Tibial artery (tissue), 4 donors: ENCODE results near the gene ALG12.
A peak's percentile ranks its signal among the peaks of the same experiment; 100 is the strongest.

ENCODE experiments used
- DNase-seq, 2 donors: peaks; one replicate each; pipeline ENCODE4 v3.0.0-alpha.2; 2019
- H3K27ac ChIP-seq, 2 donors: fragments of 200-600 bp; sonication (generic) in 1 of 2; 1 replicate in 1 of 2; 2 replicates in 1 of 2; pipeline ENCODE4 v1.5.1; 2018 to 2019; ENCODE audit warnings: mild to moderate bottlenecking in 1 of 2
- H3K27me3 ChIP-seq, 2 donors: fragments of 200-600 bp; sonication (generic) in 1 of 2; one replicate each; pipeline versions ENCODE4 v1.5.1 to v1.6.0; 2016 to 2019
- H3K36me3 ChIP-seq, 3 donors: fragments of 200-600 bp; sonication (generic) in 2 of 3; one replicate each; pipeline ENCODE4 v1.5.1; 2016 to 2019; ENCODE audit warnings: mild to moderate bottlenecking in 2 of 3
- H3K4me1 ChIP-seq, 4 donors: fragments of 200-600 bp; sonication (generic) in 2 of 4; 1 replicate in 3 of 4; 2 replicates in 1 of 4; pipeline ENCODE4 v1.5.1; 2016 to 2019
- H3K4me3 ChIP-seq, 2 donors: fragments of 200-600 bp; sonication (generic) in 1 of 2; 1 replicate in 1 of 2; 2 replicates in 1 of 2; pipeline ENCODE4 v1.5.1; 2018 to 2019; ENCODE audit warnings: mild to moderate bottlenecking in 2 of 2
- H3K9me3 ChIP-seq, 3 donors: fragments of 200-600 bp; sonication (generic) in 1 of 3; one replicate each; pipeline ENCODE4 v1.5.1; 2016 to 2019
- CTCF ChIP-seq, 2 experiments: fragments of 200-600 bp in 1 of 2; fragments of 450-650 bp in 1 of 2; IDR thresholded peaks; one replicate each; pipeline ENCODE4 v1.5.1; 2017 to 2019; ENCODE audit warnings: antibody characterized with exemption in 2 of 2, mild to moderate bottlenecking in 1 of 2, moderate library complexity in 1 of 2
- intact Hi-C: fragments of 100-400 bp; cut with DNase I; formaldehyde crosslinking; loops from one replicate; pipeline ENCODE4 v1.15.0; 2023; ENCODE audit warnings: low total_unique reads

ALG12 gene

DNA sequence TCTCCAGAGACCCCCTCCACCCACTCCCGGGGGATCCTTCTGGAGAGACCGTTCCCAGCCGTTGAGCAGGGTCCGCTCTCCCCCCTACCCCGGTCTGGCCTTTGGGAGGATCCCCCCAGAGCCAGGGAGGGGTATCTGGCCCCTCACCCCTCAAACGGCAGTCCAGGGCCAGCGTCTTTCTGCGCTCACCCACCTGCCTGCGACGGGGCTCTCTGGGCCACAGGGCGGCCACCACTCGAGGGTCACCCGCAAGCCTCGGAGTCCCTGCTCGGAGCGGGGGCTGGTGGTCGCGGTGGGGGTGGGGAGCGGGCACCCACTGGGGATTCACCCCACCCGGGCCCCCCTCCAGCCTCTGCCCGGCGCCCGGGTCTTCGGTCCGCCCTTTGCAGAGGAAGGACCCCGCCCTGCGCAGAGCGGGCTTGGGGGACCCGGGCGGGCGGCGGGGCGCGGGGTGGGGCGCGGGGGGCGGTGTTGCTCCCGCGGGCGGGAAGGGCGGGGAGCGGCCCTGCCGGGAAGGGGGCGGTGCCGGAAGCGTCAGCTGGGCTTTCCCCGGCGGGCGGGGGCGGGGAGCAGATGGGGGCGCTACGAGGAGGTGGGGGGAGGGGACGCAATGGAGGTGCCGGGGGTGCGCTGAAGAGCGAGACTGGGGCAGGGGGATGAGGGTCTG, 16.8 kb upstream of the ALG12 start:
- no peak for TF ChIP-seq CTCF (IDR thresholded peaks at IDR 0.05)
- H3K36me3 ChIP-seq: no peaks in the 10 kb centered on the region
- DNase-seq: peak; percentile 75 to 87
- intact Hi-C loops: loop anchor here (5.0 kb wide), 1 partner anchor 37 kb away; no protein-coding TSS in a partner anchor
- H3K9me3 ChIP-seq: no peaks in the 10 kb centered on the region
- H3K27me3 ChIP-seq: no peaks in the 10 kb centered on the region
- peak overlapping the region; percentile 55 to 63 for H3K4me3 ChIP-seq
- peak overlapping the region; percentile 83 to 90 for H3K27ac ChIP-seq
- H3K4me1 ChIP-seq: peaks cover 10 to 61% (median 48%) of the 10 kb centered on the region in 4 donors

- H3K27ac ChIP-seq: peak overlapping the region; percentile 83 to 90
- H3K27me3 ChIP-seq: peaks cover 0 to 1% of the 10 kb centered on the region in 2 donors
- peaks cover 10 to 68% (median 51%) of the 10 kb centered on the region in 4 donors for H3K4me1 ChIP-seq
- intact Hi-C loops: loop anchor here (5.0 kb wide), 1 partner anchor 38 kb away; no protein-coding TSS in a partner anchor
- no peak for TF ChIP-seq CTCF (IDR thresholded peaks at IDR 0.05)
- H3K4me3 ChIP-seq: peak overlapping the region; percentile 55 to 63
- no peaks in the 10 kb centered on the region for H3K9me3 ChIP-seq
- H3K36me3 ChIP-seq: no peaks in the 10 kb centered on the region
- no peak for DNase-seq
Measured at GRCh38 chr22:49934160-49934890, 16.1 kb upstream of the ALG12 start.

- Histone ChIP-seq H3K27me3 (peaks cover 0 to 10% of the 10 kb centered on the region in 2 donors), H3K36me3 (no peaks in the 10 kb centered on the region), H3K4me1 (peaks cover 10 to 74% (median 56%) of the 10 kb centered on the region in 4 donors), H3K27ac (peak overlapping the region; percentile 83 to 90), H3K4me3 (no peak overlapping the region), H3K9me3 (no peaks in the 10 kb centered on the region)
- DNase-seq: peak in 1 of 2 donors; percentile 68
- intact Hi-C loops: loop anchor here (5.0 kb wide), 1 partner anchor 39 kb away; no protein-coding TSS in a partner anchor
- TF ChIP-seq CTCF (IDR thresholded peaks at IDR 0.05): no peak
Measured at GRCh38 chr22:49933236-49934159, 15.3 kb upstream of the ALG12 start.

DNA sequence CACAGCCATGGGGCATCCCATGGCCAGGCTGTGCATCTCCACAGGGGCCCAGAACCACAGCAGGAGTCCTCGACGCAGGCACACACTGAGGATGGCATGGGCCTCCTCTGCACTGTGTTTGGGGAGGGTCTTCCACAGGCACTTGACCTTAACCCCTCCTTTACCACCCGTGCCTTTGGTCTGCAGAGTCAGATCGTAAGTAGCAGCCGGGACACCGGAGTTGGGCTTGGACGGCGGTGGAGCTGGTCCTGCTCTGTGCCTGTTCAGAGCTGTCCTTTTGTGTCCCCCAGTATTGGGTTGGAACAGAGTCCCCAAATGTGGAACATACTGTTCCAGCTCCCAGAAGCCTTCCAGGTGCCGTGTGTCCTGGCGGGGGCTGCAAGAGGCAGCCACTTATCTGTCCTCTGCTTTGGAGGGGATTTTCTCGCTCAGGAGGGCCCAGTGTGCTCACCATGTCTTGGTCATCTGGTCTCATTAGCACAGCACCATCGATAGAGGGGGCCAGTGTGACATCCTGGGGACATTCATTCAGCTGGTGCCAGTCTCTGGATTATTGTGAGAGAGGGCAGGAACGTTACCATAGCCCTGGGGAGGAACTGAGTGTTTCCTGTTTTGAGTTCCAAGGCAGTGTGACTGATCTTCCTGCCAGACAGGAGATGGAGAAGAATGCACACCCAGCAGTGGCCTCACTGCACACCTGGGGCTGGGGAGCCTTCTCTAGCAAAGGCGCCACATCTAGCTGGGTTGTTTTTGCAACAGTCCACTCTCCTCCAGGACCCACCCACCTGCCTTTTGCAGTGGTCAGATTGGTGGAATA, 12.6 kb upstream of the ALG12 start:
- peak; percentile 58 to 65 for TF ChIP-seq CTCF (IDR thresholded peaks at IDR 0.05)

More for the DNA sequence above, 12.6 kb upstream of the ALG12 start:
- H3K36me3 ChIP-seq: peaks cover 0 to 4% (median 1%) of the 10 kb centered on the region in 3 donors
- H3K9me3 ChIP-seq: no peaks in the 10 kb centered on the region
- H3K4me3 ChIP-seq: no peak overlapping the region
- peak; percentile 80 to 87 for DNase-seq
- H3K27ac ChIP-seq: no peak overlapping the region
- peaks cover 0 to 12% of the 10 kb centered on the region in 2 donors for H3K27me3 ChIP-seq
- intact Hi-C loops: loop anchor here (5.0 kb wide), 1 partner anchor 41 kb away; no protein-coding TSS in a partner anchor
- H3K4me1 ChIP-seq: peaks cover 5 to 50% (median 37%) of the 10 kb centered on the region in 4 donors
